Peyer's patch (tissue), 4 donors: Measurements from ENCODE around the gene KIFAP3. TPM values are rescaled to one million over a fixed set of nuclear protein-coding genes. Genes with fewer than 3 reads are reported as not detected.
"Not testable (repeated sequence)": the region's sequence is repeated elsewhere in the genome, so short reads cannot be mapped to it uniquely, and the experiment has no call there.

ENCODE experiments used
- DNase-seq, 3 donors: peaks; one replicate each; pipeline ENCODE4 v3.0.0-alpha.2; 2017 to 2019
- H3K27ac ChIP-seq, 4 donors: fragments of 200-600 bp; sonication (generic); one replicate each; pipeline ENCODE4 v1.5.1; 2016 to 2019
- H3K27me3 ChIP-seq, 2 donors: fragments of 200-600 bp; sonication (generic); one replicate each; pipeline ENCODE4 v1.5.1; 2019
- H3K36me3 ChIP-seq, 3 donors: fragments of 200-600 bp; sonication (generic); one replicate each; pipeline ENCODE4 v1.5.1; 2016 to 2019
- H3K4me1 ChIP-seq, 4 donors: fragments of 200-600 bp; sonication (generic); one replicate each; pipeline ENCODE4 v1.5.1; 2016 to 2019
- H3K4me3 ChIP-seq, 4 donors: fragments of 200-600 bp; sonication (generic); 1 replicate in 3 of 4; 2 replicates in 1 of 4; pipeline ENCODE4 v1.5.1; 2016 to 2019; ENCODE audit warnings: mild to moderate bottlenecking in 1 of 4
- H3K9me3 ChIP-seq, 4 donors: fragments of 200-600 bp; sonication (generic); one replicate each; pipeline ENCODE4 v1.5.1; 2016 to 2019; ENCODE audit warnings: mild to moderate bottlenecking in 1 of 4
- CTCF ChIP-seq, 6 experiments: fragments of 450-650 bp in 4 of 6; fragments of 200-600 bp in 2 of 6; sonication (generic) in 1 of 6; IDR thresholded peaks; one replicate each; pipeline ENCODE4 v1.5.1; 2017 to 2019; ENCODE audit warnings: antibody characterized with exemption in 6 of 6, mild to moderate bottlenecking in 3 of 6, moderate library complexity in 1 of 6
- POLR2A ChIP-seq, 2 donors: fragments of 450-650 bp; IDR thresholded peaks; one replicate each; pipeline ENCODE4 v1.5.1; 2017; ENCODE audit warnings: antibody characterized with exemption in 2 of 2, mild to moderate bottlenecking in 2 of 2, moderate library complexity in 2 of 2
- total RNA-seq, 4 donors: library from RNA; depleted of rRNA; stranded (reverse); fragments of >200 nt; gene quantifications; one replicate each; pipeline ENCODE4 v1.1.0, GENCODE V29; 2016

Gene KIFAP3
- total RNA-seq, 4 donors from 2014 or later: 22.9 to 39.7 (median 25.9) TPM

- DNase-seq: no peak
- TF ChIP-seq CTCF (IDR thresholded peaks at IDR 0.05) (no peak), POLR2A (IDR thresholded peaks at IDR 0.05) (no peak)
- Histone ChIP-seq H3K4me3 (no peak overlapping the region), H3K36me3 (no peaks in the 10 kb centered on the region), H3K4me1 (no peaks in the 10 kb centered on the region), H3K27ac (no peak overlapping the region), H3K9me3 (no peaks in the 10 kb centered on the region), H3K27me3 (no peaks in the 10 kb centered on the region)
Observed at GRCh38 chr1:170009551-170009950, 64.9 kb downstream of the KIFAP3 start.

- H3K4me1 ChIP-seq, H3K27me3 ChIP-seq, H3K4me3 ChIP-seq, H3K9me3 ChIP-seq, H3K36me3 ChIP-seq, DNase-seq, H3K27ac ChIP-seq: not testable (repeated sequence)
Observed at GRCh38 chr1:170008745-170009144, 65.8 kb downstream of the KIFAP3 start.

GRCh38 chr1:170003270-170003835 is 71.1 kb downstream of the KIFAP3 start:
- not testable (repeated sequence) for H3K27ac ChIP-seq

GRCh38 chr1:170001266-170001665 is 73.2 kb downstream of the KIFAP3 start:
- TF ChIP-seq CTCF (IDR thresholded peaks at IDR 0.05): no peak
- no peak for TF ChIP-seq POLR2A (IDR thresholded peaks at IDR 0.05)
- H3K4me1 ChIP-seq: peaks cover 0 to 8% (median 0%) of the 10 kb centered on the region in 4 donors

More at GRCh38 chr1:170003270-170003835, 71.1 kb downstream of the KIFAP3 start:
- not testable (repeated sequence) for H3K4me3 ChIP-seq, H3K9me3 ChIP-seq, DNase-seq, H3K4me1 ChIP-seq, H3K27me3 ChIP-seq, H3K36me3 ChIP-seq

GRCh38 chr1:169999761-170000160 is 74.7 kb downstream of the KIFAP3 start:
- no peak for DNase-seq
- Histone ChIP-seq H3K9me3 (no peaks in the 10 kb centered on the region), H3K4me1 (peaks cover 0 to 8% (median 0%) of the 10 kb centered on the region in 4 donors), H3K36me3 (no peaks in the 10 kb centered on the region), H3K27ac (no peak overlapping the region), H3K4me3 (no peak overlapping the region), H3K27me3 (no peaks in the 10 kb centered on the region)
- TF ChIP-seq CTCF (IDR thresholded peaks at IDR 0.05) (no peak), POLR2A (IDR thresholded peaks at IDR 0.05) (no peak)

More at GRCh38 chr1:170001266-170001665, 73.2 kb downstream of the KIFAP3 start:
- no peak overlapping the region for H3K4me3 ChIP-seq
- no peaks in the 10 kb centered on the region for H3K27me3 ChIP-seq
- no peak overlapping the region for H3K27ac ChIP-seq
- no peak for DNase-seq
- H3K9me3 ChIP-seq: no peaks in the 10 kb centered on the region
- no peaks in the 10 kb centered on the region for H3K36me3 ChIP-seq

GRCh38 chr1:169999331-169999741 is 75.2 kb downstream of the KIFAP3 start:
- Histone ChIP-seq H3K9me3 (no peaks in the 10 kb centered on the region), H3K4me1 (peaks cover 0 to 8% (median 0%) of the 10 kb centered on the region in 4 donors), H3K36me3 (no peaks in the 10 kb centered on the region), H3K4me3 (no peak overlapping the region), H3K27me3 (no peaks in the 10 kb centered on the region), H3K27ac (no peak overlapping the region)
- no peak for DNase-seq
- no peak for TF ChIP-seq POLR2A (IDR thresholded peaks at IDR 0.05)
- no peak for TF ChIP-seq CTCF (IDR thresholded peaks at IDR 0.05)

- no peak overlapping the region for H3K4me3 ChIP-seq
- no peaks in the 10 kb centered on the region for H3K36me3 ChIP-seq
- DNase-seq: no peak
- H3K9me3 ChIP-seq: no peaks in the 10 kb centered on the region
- H3K4me1 ChIP-seq: peaks cover 0 to 8% (median 0%) of the 10 kb centered on the region in 4 donors
- H3K27ac ChIP-seq: no peak overlapping the region
- no peaks in the 10 kb centered on the region for H3K27me3 ChIP-seq
- TF ChIP-seq CTCF (IDR thresholded peaks at IDR 0.05) (no peak), POLR2A (IDR thresholded peaks at IDR 0.05) (no peak)
Observed at GRCh38 chr1:169995993-169996392, 78.5 kb downstream of the KIFAP3 start.
